Uterus (tissue), 2 donors: ENCODE measurements around the gene CTIF.

Experiments used
- POLR2A ChIP-seq, 2 donors: fragments of 450-650 bp; IDR thresholded peaks; one replicate each; pipeline ENCODE4 v1.6.1; 2016; ENCODE audit warnings: antibody characterized with exemption in 2 of 2, mild to moderate bottlenecking in 1 of 2, moderate library complexity in 1 of 2
- TF ChIP-seq, protein P1 (sequence below), 4 experiments: fragments of 200-600 bp in 2 of 4; fragments of 450-650 bp in 2 of 4; sonication (generic) in 2 of 4; IDR thresholded peaks; one replicate each; pipeline ENCODE4 v1.5.1; 2016 to 2019; ENCODE audit warnings: antibody characterized with exemption in 4 of 4, mild to moderate bottlenecking in 2 of 4, moderate library complexity in 1 of 4

DNA sequence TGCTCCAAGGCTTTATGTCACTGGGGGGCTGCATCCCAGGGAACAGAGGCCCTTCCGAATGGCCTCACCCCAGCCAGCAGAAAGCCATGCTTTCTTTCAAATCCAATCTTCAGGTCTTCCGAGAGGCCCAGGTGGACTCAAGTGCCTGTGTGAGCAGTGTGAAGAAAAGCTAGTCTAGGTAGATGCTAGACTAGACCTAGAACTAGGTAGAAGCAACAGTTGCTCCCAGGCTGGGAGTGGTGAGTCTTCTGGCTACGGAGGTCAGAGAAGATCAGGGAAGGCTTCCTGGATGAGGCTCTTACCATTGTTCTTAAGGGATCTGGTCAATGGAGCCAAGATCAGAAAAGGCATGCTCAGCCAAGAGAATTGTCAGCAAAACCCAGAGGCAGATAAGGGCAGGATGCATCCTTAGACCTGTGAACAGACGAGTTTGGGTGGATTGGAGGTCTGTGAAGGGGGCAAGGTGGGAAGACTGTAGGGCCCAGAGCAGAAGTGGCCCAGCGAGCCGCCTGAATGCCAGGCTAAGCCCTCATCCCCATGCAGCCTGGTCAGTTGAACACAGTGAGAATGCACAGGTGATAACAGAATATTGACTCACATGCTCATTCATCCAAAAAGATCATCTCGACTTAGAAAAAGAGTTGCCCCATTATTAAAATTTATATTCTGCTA is 301.1 kb downstream of the CTIF start:
- TF ChIP-seq, protein P1, sequence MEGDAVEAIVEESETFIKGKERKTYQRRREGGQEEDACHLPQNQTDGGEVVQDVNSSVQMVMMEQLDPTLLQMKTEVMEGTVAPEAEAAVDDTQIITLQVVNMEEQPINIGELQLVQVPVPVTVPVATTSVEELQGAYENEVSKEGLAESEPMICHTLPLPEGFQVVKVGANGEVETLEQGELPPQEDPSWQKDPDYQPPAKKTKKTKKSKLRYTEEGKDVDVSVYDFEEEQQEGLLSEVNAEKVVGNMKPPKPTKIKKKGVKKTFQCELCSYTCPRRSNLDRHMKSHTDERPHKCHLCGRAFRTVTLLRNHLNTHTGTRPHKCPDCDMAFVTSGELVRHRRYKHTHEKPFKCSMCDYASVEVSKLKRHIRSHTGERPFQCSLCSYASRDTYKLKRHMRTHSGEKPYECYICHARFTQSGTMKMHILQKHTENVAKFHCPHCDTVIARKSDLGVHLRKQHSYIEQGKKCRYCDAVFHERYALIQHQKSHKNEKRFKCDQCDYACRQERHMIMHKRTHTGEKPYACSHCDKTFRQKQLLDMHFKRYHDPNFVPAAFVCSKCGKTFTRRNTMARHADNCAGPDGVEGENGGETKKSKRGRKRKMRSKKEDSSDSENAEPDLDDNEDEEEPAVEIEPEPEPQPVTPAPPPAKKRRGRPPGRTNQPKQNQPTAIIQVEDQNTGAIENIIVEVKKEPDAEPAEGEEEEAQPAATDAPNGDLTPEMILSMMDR (IDR thresholded peaks at IDR 0.05): no peak
- TF ChIP-seq POLR2A (IDR thresholded peaks at IDR 0.05): no peak
